Parathyroid adenoma (tissue), 2 donors: ENCODE measurements around the gene MARK4.
A peak's percentile ranks its signal among the peaks of the same experiment; 100 is the strongest.

ENCODE experiments used
- H2AFZ ChIP-seq: fragments of 300-600 bp; sonication (generic); one replicate; pipeline ENCODE4 v1.7.0; 2017; ENCODE audit warnings: antibody characterized with exemption, mild to moderate bottlenecking
- H3K27ac ChIP-seq: fragments of 300-600 bp; sonication (generic); one replicate; pipeline ENCODE4 v1.7.0; 2017
- H3K27me3 ChIP-seq: fragments of 300-600 bp; sonication (generic); one replicate; pipeline ENCODE4 v1.7.0; 2017; ENCODE audit warnings: low read length; ENCODE audit not compliant: control insufficient read depth, insufficient read depth
- H3K36me3 ChIP-seq: fragments of 300-600 bp; sonication (generic); one replicate; pipeline ENCODE4 v1.7.0; 2017; ENCODE audit warnings: low read length; ENCODE audit not compliant: control insufficient read depth, insufficient read depth
- H3K4me1 ChIP-seq: fragments of 300-600 bp; sonication (generic); one replicate; pipeline ENCODE4 v1.7.0; 2017; ENCODE audit warnings: control low read depth
- H3K4me2 ChIP-seq: fragments of 300-600 bp; sonication (generic); one replicate; pipeline ENCODE4 v1.7.0; 2017; ENCODE audit warnings: low read length
- H3K4me3 ChIP-seq: fragments of 300-600 bp; sonication (generic); one replicate; pipeline ENCODE4 v1.7.0; 2017; ENCODE audit warnings: low read depth, low read length
- H3K79me2 ChIP-seq: fragments of 300-600 bp; sonication (generic); one replicate; pipeline ENCODE4 v1.7.0; 2017; ENCODE audit warnings: control low read depth
- H3K9ac ChIP-seq: fragments of 300-600 bp; sonication (generic); one replicate; pipeline ENCODE4 v1.7.0; 2017; ENCODE audit warnings: mild to moderate bottlenecking
- H3K9me3 ChIP-seq: fragments of 300-600 bp; sonication (generic); one replicate; pipeline ENCODE4 v1.7.0; 2017; ENCODE audit warnings: low read length; ENCODE audit not compliant: control insufficient read depth
- CTCF ChIP-seq: fragments of 300-600 bp; sonication (generic); IDR thresholded peaks from one replicate; pipeline ENCODE4 v1.7.0; 2017; ENCODE audit warnings: antibody characterized with exemption, mild to moderate bottlenecking
- donor health status: primary hyperparathyroidism.

MARK4 gene

DNA sequence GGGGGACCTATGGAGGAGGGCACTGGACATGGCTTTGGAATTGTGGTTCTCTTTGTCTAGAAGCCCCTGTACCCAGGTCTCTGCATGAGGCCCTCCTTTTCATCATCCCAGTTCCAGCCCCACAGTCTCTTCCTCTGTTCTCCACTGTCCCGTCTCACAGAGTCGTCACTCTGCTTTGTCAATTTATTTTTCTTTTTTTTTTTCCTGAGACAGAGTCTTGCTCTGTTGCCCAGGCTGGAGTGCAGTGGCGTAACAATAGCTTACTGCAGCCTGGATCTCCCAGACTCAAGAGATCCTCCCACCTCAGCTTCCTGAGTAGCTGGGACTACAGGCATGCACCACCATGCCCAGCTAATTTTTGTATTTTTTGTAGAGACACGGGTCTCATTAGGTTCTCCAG, 5.2 kb upstream of the MARK4 start:
- Histone ChIP-seq H3K27me3 (no peaks in the 10 kb centered on the region), H3K36me3 (no peaks in the 10 kb centered on the region), H2AFZ (no peak overlapping the region), H3K9me3 (no peaks in the 10 kb centered on the region), H3K27ac (peak overlapping the region; percentile 8), H3K4me1 (peaks cover 7% of the 10 kb centered on the region), H3K79me2 (peaks cover 3% of the 10 kb centered on the region), H3K9ac (no peak overlapping the region), H3K4me3 (no peak overlapping the region), H3K4me2 (no peak overlapping the region)
- TF ChIP-seq CTCF: no peak

- H2AFZ ChIP-seq: no peak overlapping the region
- H3K27ac ChIP-seq: no peak overlapping the region
- peaks cover 7% of the 10 kb centered on the region for H3K4me1 ChIP-seq
- no peaks in the 10 kb centered on the region for H3K27me3 ChIP-seq
- H3K79me2 ChIP-seq: peaks cover 8% of the 10 kb centered on the region
- H3K9me3 ChIP-seq: no peaks in the 10 kb centered on the region
- H3K4me2 ChIP-seq: no peak overlapping the region
- no peak overlapping the region for H3K9ac ChIP-seq
- no peak for TF ChIP-seq CTCF
- no peak overlapping the region for H3K4me3 ChIP-seq
- H3K36me3 ChIP-seq: no peaks in the 10 kb centered on the region
Measured at GRCh38 chr19:45247136-45247535, 3.9 kb upstream of the MARK4 start.

- no peaks in the 10 kb centered on the region for H3K9me3 ChIP-seq
- H3K4me3 ChIP-seq: no peak overlapping the region
- peaks cover 26% of the 10 kb centered on the region for H3K79me2 ChIP-seq
- no peak overlapping the region for H3K9ac ChIP-seq
- H2AFZ ChIP-seq: no peak overlapping the region
- H3K36me3 ChIP-seq: no peaks in the 10 kb centered on the region
- peaks cover 21% of the 10 kb centered on the region for H3K4me1 ChIP-seq
- H3K27ac ChIP-seq: no peak overlapping the region
- TF ChIP-seq CTCF: no peak
- no peaks in the 10 kb centered on the region for H3K27me3 ChIP-seq
- no peak overlapping the region for H3K4me2 ChIP-seq
Measured at GRCh38 chr19:45249261-45250033, 1.6 kb upstream of the MARK4 start.

DNA sequence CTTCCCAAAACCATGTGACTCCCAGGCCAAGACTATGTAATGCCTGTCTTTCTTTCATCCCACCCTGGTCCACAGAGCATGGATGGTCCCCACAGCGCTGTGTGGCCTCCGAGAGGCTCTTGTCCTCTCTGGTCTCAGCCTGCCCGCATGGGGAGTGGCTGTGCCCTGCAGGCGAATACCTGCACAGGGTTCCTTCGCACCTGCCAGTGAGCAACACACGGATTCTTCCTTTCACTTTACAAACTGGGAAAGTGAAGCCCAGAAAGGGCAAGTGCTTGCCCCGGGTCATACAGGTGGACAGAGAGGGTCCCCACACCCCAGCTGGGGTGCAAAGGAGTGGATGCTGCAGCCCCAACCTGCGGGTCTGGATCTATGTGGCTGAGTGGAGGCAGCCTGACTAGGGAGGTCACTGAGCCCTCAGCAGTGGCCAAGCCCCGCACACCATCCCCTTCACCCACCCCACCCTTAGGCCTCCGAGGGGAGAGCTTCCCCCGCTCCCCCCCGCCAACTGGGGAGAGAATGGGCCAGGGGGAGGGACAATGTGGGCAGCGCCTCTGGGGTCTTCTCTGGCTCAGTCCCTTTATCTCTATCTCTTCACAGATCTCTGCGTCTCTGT, 747 bp upstream of the MARK4 start:
- no peak overlapping the region for H3K9ac ChIP-seq
- H3K9me3 ChIP-seq: no peaks in the 10 kb centered on the region
- H3K27me3 ChIP-seq: no peaks in the 10 kb centered on the region
- H3K27ac ChIP-seq: no peak overlapping the region
- TF ChIP-seq CTCF: no peak
- H3K4me1 ChIP-seq: peaks cover 22% of the 10 kb centered on the region
- H3K36me3 ChIP-seq: no peaks in the 10 kb centered on the region
- peak overlapping the region; percentile 59 for H3K4me3 ChIP-seq
- H3K79me2 ChIP-seq: peaks cover 34% of the 10 kb centered on the region
- H2AFZ ChIP-seq: peak overlapping the region; percentile 99
- H3K4me2 ChIP-seq: peak overlapping the region; percentile 88
